Measurements from ENCODE around the gene FKBP2. TPM values are rescaled to one million over a fixed set of nuclear protein-coding genes. Genes with fewer than 3 reads are reported as not detected.

FKBP2 gene
- total and polyA plus RNA-seq, 2 of the 4 experiments (the other 2 are of a cell fraction) = 36.2 to 76.4 TPM

GRCh38 chr11:64246871-64247728 lies 6.2 kb downstream of the FKBP2 start, which contains the start of gene PPP1R14B:
Gene PPP1R14B, minus strand, starts transcription at chr11:64246943. Its CDS starts 270 bp downstream, at chr11:64246673.
- ChIA-PET POLR2A (ENCODE audit: unreplicated experiment) (interaction anchor here (1.2 kb wide), 1 partner anchor 23 kb away, joined by 3 read pairs; no protein-coding TSS in a partner anchor), CTCF (interaction anchor here (2.1 kb wide), 1 partner anchor 54 kb away, joined by 7 read pairs; no protein-coding TSS in a partner anchor)
- Histone ChIP-seq H3K4me1 (ENCODE audit: control insufficient read depth, insufficient read depth, low read length) (peaks cover 11% of the 10 kb centered on the region), H3K9ac (ENCODE audit: low read depth, low read length) (peak within 1 kb of the TSS; percentile 93), H2BK20ac (ENCODE audit: low read depth, low read length) (peak within 1 kb of the TSS; percentile 60), H4K5ac (ENCODE audit: low read depth, low read length) (peak within 1 kb of the TSS; percentile 80), H3K18ac (ENCODE audit: low read depth, low read length) (peak within 1 kb of the TSS; percentile 64), H3K4ac (ENCODE audit: low read depth, low read length) (peak within 1 kb of the TSS; percentile 100), H3K4me2 (ENCODE audit: low read depth, low read length) (peak within 1 kb of the TSS; percentile 96), H3K27ac (ENCODE audit: insufficient read depth, low read length) (peak within 1 kb of the TSS; percentile 98), H4K20me1 (ENCODE audit: insufficient read depth, low read length) (peaks cover 26% of the 10 kb centered on the region), H4K8ac (ENCODE audit: low read depth in 2 of 2, low read length in 2 of 2) (peak within 1 kb of the TSS; percentile 97 to 99), H2AK9ac (replicated peaks; ENCODE audit: low read depth, low read length, poor library complexity) (peak within 1 kb of the TSS; percentile 100), H3K79me1 (ENCODE audit: low read depth in 1 of 2, low read length in 2 of 2) (peaks cover 7 to 37% of the 10 kb centered on the region in 2 experiments; a peak in 3 of 4 replicates), H3K9me1 (ENCODE audit: insufficient read depth, low read length) (peaks cover 5% of the 10 kb centered on the region), H2BK120ac (ENCODE audit: low read depth, low read length) (peak within 1 kb of the TSS; percentile 92), H4K91ac (ENCODE audit: insufficient read depth, low read depth, low read length) (peak within 1 kb of the TSS; percentile 98), H3K36me3 (ENCODE audit: control insufficient read depth, insufficient read depth, low read length) (peaks cover 12% of the 10 kb centered on the region), H2AK5ac (ENCODE audit: low read depth, low read length) (peak within 1 kb of the TSS; percentile 100), H2BK5ac (ENCODE audit: low read depth, low read length, poor library complexity, severe bottlenecking) (peak within 1 kb of the TSS; percentile 98), H3K9me3 (ENCODE audit: control insufficient read depth, insufficient read depth, low read length) (no peaks in the 10 kb centered on the region), H3K23ac (ENCODE audit: low read depth, low read length) (peak within 1 kb of the TSS; percentile 100), H2AFZ (replicated peaks; ENCODE audit: low read length, poor library complexity) (peak within 1 kb of the TSS; percentile 92), H3K27me3 (ENCODE audit: control insufficient read depth, insufficient read depth, low read length) (no peaks in the 10 kb centered on the region), H3K4me3 (ENCODE audit: insufficient read depth, low read depth, low read length) (peak within 1 kb of the TSS; percentile 95), H3K14ac (replicated peaks; ENCODE audit: low read depth, low read length) (peak within 1 kb of the TSS; percentile 100), H2BK15ac (ENCODE audit: low read depth, low read length) (peak within 1 kb of the TSS; percentile 77; the same call in 1 of the 3 replicates), H3K56ac (ENCODE audit: extremely low read depth, insufficient read depth, low read length) (peak within 1 kb of the TSS; percentile 95)
- no TSS peak for BruUV-seq (replicated peaks)
- ATAC-seq (ENCODE audit: low read depth) (peak; percentile 61), DNase-seq (peak; percentile 80)
- WGBS, 2 experiments (ENCODE audit: extremely low coverage in 2 of 2, insufficient read length in 1 of 2) = 3% methylated on average over 27 of the region's 74 CpGs; no CpG with 5 or more reads in 1 of the 2 experiments
- in situ Hi-C loops (cut with MboI; ENCODE audit: low sequenced_read_pairs) = no loop called here
- TF ChIP-seq POLR2A (IDR thresholded peaks at IDR 0.05; ENCODE audit: low read depth, low read length) (peak; percentile 72; the same call in 1 of the 2 replicates), RFX5 (IDR thresholded peaks at IDR 0.05; ENCODE audit: low read depth, low read length) (no peak), MXI1 (IDR thresholded peaks at IDR 0.05; ENCODE audit: borderline replicate concordance, low read depth, low read length) (peak; percentile 93), USF2 (IDR thresholded peaks at IDR 0.05; ENCODE audit: low read depth, low read length) (peak; percentile 51; the same call in 1 of the 2 replicates), RAD21 (IDR thresholded peaks at IDR 0.05; ENCODE audit: low read length) (no peak), CTCF (conservative IDR thresholded peaks at IDR 0.05; ENCODE audit: low read depth, low read length) (0 out of 2 replicates have a peak, but pooled peaks have one; percentile 1), MAZ (IDR thresholded peaks at IDR 0.05; ENCODE audit: borderline replicate concordance, low read depth, low read length) (peak; percentile 60; the same call in 1 of the 2 replicates), BHLHE40 (IDR thresholded peaks at IDR 0.05; ENCODE audit: low read depth, low read length) (0 out of 2 replicates have a peak, but pooled peaks have one; percentile 35)
- intact Hi-C loops (cut with micrococcal nuclease) = no loop called here
- dilution Hi-C loops (cut with HindIII; ENCODE audit: low sequenced_read_pairs, unreplicated experiment) = no loop called here
